DND-41 (cell line): ENCODE results near the gene RAB30.

Source experiments
- CTCF ChIP-seq: IDR thresholded peaks from 2 replicates; pipeline ENCODE4 v1.5.1; 2012; ENCODE audit warnings: borderline replicate concordance, low read length, moderate library complexity, mild to moderate bottlenecking; ENCODE audit not compliant: poor library complexity, severe bottlenecking; ENCODE audit errors: extremely low read depth
- EZH2 ChIP-seq: IDR thresholded peaks from 3 replicates; pipeline ENCODE4 v1.6.1; 2012; ENCODE audit warnings: borderline replicate concordance, low read depth, mild to moderate bottlenecking, moderate library complexity, low read length, inconsistent platforms; ENCODE audit not compliant: severe bottlenecking

GRCh38 chr11:82994604-82995230, 77.0 kb downstream of the RAB30 start:
- TF ChIP-seq EZH2 (no peak), CTCF (no peak)
